ENCODE measurements around the gene NHEJ1. TPM values are rescaled to one million over a fixed set of nuclear protein-coding genes. Genes with fewer than 3 reads are reported as not detected.

Gene NHEJ1
- total and polyA plus RNA-seq, 2 donors (not counting 3 experiments of a cell fraction or from before 2014, with no cell fraction given): 12.8 to 12.9 TPM

GRCh38 chr2:219035942-219036341, 124.7 kb downstream of the NHEJ1 start:
- H3K9me1 ChIP-seq (replicated peaks; ENCODE audit: control insufficient read depth, extremely low read depth, insufficient read depth, low read length): no peaks in the 10 kb centered on the region
- dilution Hi-C loops (cut with MboI; ENCODE audit: extremely low pct_ligation_motif_present, low sequenced_read_pairs) (no loop called here), intact Hi-C loops (cut with micrococcal nuclease) (no loop called here)
- no peak overlapping the region for H3K4me2 ChIP-seq (ENCODE audit: insufficient read depth, low read length)
- H3K36me3 ChIP-seq (ENCODE audit: control insufficient read depth in 2 of 2, extremely low read depth in 1 of 2, insufficient read depth in 2 of 2, low read length in 2 of 2): no peaks in the 10 kb centered on the region
- H2AFZ ChIP-seq (ENCODE audit: low read depth, low read length): no peak overlapping the region
- H3K27ac ChIP-seq (ENCODE audit: insufficient read depth, low read depth, low read length): no peak overlapping the region
- POLR2A ChIA-PET: no interaction called here
- FAIRE-seq: no peak
- H3K27me3 ChIP-seq (ENCODE audit: control insufficient read depth in 2 of 2, insufficient read depth in 2 of 2, low read length in 2 of 2): peaks cover 24 to 25% of the 10 kb centered on the region in 2 experiments
- no peaks in the 10 kb centered on the region for H4K20me1 ChIP-seq (replicated peaks; ENCODE audit: control insufficient read depth, extremely low read depth, insufficient read depth, low read length)
- no peak for DNase-seq (ENCODE audit: low read depth, low spot score)
- CTCF ChIA-PET: interaction anchor here (1.3 kb wide), 1 partner anchor 119 kb away, joined by 7 read pairs; no protein-coding TSS in a partner anchor
- no peak overlapping the region for H3K4me3 ChIP-seq (replicated peaks in 1 of 3; ENCODE audit: insufficient read depth in 1 of 3, low read depth in 1 of 3, low read length in 3 of 3)
- BruUV-seq (replicated peaks): no TSS peak
- H3K9me3 ChIP-seq (replicated peaks; ENCODE audit: control insufficient read depth, insufficient read depth, low read length): no peaks in the 10 kb centered on the region
- H3K4me1 ChIP-seq (ENCODE audit: control insufficient read depth, extremely low read depth, insufficient read depth, low read length): no peaks in the 10 kb centered on the region
- TF ChIP-seq POLR2A (IDR thresholded peaks at IDR 0.05; ENCODE audit: low read depth, low read length) (no peak), GATA2 (IDR thresholded peaks at IDR 0.05; ENCODE audit: insufficient read depth, insufficient read length, low read depth, low read length) (no peak), FOS (IDR thresholded peaks at IDR 0.05; ENCODE audit: borderline replicate concordance, insufficient read depth, low read length) (no peak), EZH2 (IDR thresholded peaks at IDR 0.05; ENCODE audit: borderline replicate concordance, low read depth, low read length, severe bottlenecking) (no peak), MAX (IDR thresholded peaks at IDR 0.05; ENCODE audit: insufficient read depth, insufficient read length) (no peak), POLR2AphosphoS5 (IDR thresholded peaks at IDR 0.05; ENCODE audit: insufficient read depth, low read depth, low read length) (no peak), JUN (IDR thresholded peaks at IDR 0.05; ENCODE audit: borderline replicate concordance, insufficient read depth, insufficient read length, low read depth) (no peak), CTCF (IDR thresholded peaks at IDR 0.05; ENCODE audit: extremely low read depth in 1 of 2, insufficient read depth in 1 of 2, low read depth in 1 of 2, low read length in 2 of 2) (no peak), MYC (IDR thresholded peaks at IDR 0.05; ENCODE audit: low read depth, low read length) (no peak)
- H3K9ac ChIP-seq (replicated peaks; ENCODE audit: extremely low read depth, insufficient read depth, low read length): no peak overlapping the region
- H3K79me2 ChIP-seq (ENCODE audit: control insufficient read depth, insufficient read depth, low read length): no peaks in the 10 kb centered on the region
